Measurements from ENCODE around the gene SLC23A2.
"Not testable (repeated sequence)": the region's sequence is repeated elsewhere in the genome, so short reads cannot be mapped to it uniquely, and the experiment has no call there.

Gene SLC23A2

DNA sequence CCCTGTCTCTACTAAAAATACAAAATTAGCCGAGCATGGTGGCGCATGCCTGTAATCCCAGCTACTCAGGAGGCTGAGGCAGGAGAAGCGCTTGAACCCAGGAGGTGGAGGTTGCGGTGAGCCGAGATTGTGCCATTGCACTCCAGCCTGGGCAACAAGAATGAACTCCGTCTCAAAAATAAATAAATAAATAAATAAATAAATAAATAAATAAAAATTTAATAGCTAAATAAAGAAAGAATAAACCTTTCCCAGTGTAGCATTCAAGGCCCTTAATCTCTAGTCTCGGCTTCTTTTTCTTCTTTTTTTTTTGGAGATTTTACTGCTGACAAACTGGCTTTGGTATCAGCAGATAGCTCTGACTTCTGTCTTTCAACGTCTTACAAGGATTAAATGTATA lies 3.5 kb upstream of the SLC23A2 start:
- not testable (repeated sequence) for DNase-seq

DNA sequence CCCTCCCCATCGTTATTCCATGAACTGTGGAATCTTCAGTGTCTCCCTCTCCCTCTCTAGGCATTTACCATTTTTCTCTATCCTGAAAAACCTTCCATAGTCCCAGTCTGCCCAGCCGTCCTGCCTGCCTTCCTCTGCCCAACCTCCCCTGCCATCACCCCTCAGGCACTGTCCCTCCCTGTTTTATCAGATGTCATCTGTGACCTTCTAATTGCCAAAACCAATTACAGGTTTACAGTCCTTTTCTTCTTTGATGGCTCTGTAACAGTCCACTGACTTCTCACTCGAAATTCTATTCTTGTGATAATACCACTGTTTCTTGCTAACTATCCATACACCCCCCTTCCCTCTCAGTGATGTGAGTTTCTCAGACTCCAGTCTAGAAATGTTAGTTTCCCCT lies 2.3 kb upstream of the SLC23A2 start:
- no peak for DNase-seq

DNA sequence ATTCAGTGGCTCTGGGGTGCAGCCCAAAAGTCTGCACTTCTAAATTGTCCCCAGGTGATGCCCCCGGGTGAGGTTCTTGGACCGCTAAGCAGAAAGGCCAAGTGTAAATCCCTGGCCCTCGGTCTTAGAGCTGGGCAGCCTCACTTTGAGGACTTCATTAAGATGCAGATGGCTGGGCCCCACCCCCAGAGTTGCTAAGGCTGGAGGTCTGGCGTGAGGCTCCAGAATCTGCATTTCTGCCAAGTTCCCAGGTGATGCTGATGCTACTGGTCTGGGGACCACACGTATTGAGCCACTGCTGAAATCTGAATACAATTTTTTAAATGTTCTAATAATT lies 735 bp upstream of the SLC23A2 start:
- DNase-seq, result peak; percentile 10

DNA sequence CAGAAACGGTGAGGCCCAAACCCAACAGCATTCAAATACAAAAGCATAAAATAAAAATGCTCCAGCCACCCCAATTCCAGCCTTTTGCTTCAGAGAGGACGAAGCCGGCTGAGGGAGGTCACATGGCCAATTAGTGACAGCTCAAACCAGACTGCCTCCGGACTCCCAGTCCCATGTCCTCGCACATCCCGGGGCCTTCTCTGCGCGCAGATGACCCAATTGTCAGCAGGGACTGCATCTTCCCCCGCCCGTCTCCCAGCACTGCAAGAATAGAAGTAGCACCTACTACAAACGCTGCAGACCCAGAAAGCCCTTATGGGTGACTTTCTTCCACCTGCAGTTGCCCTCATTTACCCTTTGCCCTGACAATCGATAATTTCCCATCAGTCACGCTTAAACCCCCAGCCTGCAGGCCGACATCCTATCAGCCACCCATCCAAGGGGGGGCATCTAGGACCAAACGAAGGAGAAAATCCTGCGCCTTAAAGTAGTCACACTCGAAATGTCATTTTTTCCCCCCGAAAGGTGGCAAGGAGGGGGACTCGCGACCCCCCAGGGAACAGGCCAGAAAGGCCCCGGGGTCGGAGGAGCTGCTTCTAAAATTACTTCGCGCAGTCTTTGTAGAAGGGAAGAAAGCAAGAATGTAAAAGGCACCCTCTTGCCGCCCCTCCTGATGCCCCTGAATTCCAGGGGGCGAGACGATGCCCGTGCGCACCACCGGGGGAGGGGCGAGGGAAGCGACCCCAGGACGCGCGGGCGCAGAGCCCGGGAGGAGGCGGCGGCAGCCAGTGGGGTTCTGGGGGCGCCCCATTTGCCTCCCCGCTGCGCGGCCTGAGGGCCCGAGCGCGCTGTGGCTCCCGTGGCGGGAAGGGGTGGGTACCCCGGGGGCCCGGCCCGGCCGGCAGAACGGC lies 792 bp downstream of the SLC23A2 start:
- peak; percentile 45 for DNase-seq

DNA sequence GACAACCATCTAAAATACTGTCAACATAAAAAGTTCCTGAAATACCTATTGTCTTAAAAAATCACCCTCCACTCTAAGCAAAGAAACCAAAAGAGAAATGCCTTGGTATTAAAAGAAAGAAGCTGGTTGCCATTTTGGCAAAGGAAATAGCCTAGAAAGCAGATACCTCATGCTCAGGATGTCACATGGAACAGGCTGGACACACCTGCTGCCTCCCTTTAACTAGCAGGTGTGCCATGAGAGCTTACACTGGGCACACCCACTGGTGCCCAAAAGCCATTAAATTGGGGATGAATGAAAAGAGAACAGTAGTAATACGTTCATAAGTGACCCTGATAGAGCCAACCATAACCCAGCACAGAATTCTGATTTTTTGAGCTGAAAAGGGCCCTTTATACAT lies 1.5 kb downstream of the SLC23A2 start:
- no peak for DNase-seq

DNA sequence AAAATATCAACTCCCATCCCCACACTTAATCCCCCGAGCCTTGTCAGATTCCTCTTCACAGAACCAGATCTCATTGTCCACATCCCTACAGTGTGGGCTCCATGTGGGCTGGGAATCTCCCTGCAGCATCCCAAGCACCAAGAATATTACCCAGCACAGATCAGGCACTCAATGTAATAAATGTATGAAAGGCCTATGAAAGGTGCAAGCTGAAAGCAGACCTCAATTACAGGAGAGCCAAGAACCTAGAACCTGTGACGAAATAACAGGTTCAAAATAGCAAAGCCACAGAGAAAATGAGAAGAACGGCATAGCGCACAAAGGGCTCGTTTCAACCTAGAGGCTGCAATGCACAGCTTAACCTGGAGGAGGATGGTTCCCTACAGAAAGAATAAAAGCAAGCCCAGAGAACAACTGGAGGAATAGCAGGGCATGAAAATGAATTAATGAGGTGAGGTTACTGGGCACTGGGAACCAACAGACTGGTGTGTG lies 3.1 kb downstream of the SLC23A2 start:
- no peak for DNase-seq

DNA sequence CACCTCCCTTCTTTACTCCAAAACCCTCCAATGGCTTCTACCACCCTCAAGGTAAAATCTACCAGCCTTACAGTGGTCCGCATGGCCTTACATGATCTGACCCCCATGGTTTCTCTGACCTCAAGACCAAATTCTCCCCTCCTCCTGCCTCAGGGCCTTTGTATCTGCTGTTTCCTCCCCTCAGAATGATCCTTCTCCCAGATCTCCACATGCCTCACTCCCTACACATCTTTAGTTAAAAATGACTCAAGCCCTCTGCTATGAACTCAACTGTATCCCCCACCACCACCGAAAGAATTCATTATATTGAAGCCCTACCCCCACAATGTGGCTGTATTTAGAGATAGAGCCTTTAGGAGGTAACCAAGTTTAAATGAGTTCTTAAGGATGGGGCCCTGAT lies 4.1 kb downstream of the SLC23A2 start:
- no peak for DNase-seq

DNA sequence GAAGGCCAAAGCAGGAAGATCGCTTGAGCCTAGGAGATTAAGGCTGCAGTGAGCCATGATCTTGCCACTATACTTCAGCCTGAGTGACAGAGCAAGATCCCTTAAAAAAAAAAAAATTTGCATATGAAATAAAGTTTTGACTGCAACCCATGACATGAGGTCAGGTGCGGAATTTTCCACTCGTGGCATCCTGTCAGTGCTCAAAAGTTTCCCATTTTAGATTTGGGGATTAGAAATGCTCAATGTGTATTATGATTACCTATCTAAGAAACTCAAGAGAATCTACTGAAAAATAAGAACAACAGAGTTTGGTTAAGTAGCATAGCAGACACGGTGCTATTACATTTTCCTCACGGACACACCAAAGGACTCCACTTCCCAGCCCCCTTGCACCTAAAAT lies 11.7 kb downstream of the SLC23A2 start:
- DNase-seq, result peak; percentile 58

DNA sequence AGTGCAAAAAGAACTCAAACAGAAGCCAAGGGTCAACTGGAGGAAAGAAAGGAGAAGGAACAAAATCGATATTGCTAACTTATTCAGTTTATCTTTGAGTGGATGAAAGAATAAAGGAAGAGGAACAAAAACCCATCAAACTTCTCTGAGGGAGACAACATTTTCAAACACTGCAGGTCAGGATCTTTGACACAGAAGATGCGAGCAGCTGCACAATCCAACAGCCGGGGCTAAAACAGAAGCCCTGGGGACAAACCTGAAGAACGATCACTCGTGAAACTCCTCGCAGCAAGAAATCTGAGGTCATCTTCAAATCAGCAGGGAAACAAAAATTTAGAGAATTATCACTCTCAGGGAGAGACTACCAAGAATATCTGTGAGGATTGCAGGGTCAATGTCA lies 14.2 kb downstream of the SLC23A2 start:
- DNase-seq, result no peak

DNA sequence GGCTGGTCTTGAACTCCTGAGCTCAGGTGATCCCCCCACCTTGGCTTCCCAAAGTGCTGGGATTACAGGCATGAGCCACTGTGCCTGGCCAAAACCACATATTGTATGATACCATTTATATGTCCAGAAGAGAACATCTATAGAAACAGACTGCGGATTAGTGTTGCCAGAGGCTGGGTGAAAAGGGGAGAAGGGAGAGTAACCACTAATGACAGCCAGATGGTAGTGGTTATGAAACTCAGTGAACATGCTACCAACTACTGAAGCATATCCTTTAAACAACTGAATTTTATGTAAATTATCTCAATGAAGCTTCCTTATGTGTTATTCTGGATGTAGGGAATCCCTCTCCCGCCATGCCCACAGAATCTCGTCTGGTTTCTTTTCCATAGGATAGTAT lies 15.7 kb downstream of the SLC23A2 start:
- no peak for DNase-seq

DNA sequence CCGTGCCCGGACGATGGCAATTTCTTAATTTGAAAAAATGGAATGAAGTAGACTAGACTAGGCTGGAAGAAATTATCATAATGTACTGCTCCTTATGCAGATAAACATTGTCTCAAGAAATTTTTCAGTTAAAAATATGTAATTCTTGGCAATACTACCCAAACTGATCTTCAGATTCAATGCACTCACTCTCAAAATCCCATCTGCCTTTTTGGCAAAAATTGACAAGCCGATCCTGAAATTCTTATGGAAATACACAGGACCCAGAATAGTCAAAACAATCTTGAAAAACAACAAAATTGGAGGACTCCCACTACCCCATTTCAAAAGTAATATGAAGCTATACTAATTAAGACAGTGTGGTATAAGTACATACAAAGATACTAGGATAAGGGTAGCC lies 19.0 kb downstream of the SLC23A2 start:
- no peak for DNase-seq

DNA sequence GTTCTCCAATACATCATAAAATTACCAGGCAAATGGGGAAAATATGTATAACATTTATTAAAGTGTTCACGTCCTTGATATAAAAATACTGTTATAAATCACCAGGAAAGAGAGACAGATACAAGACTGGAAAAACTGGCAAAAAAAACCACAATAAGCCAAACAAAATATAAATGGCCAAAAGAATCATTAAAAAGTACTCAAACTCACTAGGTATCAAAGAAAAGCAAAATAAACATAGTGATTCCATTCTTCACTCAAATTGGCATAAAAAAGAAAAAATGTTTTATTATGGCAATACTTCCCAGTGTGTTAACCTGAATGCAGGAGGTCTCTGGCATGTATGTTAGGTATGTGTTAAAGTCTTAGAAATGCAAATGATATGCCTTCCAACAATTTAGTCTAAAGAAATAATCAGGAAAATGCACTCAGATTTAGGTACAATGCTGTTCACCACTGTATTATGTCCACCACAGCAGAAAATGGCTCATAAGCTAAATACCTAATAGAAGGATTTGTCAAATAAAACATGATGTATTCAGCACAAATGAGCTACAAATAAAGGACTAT lies 21.4 kb downstream of the SLC23A2 start:
- no peak for DNase-seq

DNA sequence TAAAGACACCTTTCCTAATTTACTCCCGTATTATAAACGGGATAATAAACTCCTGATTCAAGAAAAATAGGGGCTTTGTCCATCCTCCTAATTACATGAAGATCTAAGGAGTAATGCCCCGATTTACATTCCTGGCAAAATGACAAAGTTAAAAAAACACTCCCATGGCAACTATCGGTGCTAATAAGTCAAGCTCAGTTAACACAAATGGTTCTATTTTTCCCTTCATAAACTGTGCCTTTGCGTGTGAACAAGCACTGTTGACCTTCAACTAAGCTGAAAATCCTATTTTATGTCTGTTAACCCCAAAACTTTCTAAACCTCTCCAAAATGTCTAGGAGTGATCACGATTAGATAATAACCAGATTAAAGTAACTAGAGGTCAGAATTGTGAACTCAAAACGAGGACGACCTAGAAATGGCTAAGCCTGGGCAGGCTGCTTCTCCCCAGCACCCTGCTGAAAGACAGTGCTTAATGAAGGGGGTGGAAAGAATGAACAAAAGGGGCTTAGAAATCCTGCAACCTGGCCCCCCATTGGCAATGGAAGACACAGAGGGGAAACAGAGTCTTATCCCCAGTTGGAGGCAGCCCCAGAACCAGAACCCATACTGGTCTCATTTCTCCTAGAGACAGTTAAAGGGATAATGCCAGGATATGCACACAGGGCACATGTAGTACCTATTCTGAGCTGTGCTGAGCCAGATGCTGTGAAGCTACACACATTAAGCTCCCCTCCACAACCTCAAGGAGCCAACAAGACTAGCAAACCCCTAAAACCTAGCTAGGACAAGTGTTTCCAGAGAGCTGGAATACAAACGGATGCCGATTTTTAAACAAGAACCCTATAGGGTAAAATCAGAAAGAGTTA lies 23.0 kb downstream of the SLC23A2 start:
- no peak for DNase-seq

DNA sequence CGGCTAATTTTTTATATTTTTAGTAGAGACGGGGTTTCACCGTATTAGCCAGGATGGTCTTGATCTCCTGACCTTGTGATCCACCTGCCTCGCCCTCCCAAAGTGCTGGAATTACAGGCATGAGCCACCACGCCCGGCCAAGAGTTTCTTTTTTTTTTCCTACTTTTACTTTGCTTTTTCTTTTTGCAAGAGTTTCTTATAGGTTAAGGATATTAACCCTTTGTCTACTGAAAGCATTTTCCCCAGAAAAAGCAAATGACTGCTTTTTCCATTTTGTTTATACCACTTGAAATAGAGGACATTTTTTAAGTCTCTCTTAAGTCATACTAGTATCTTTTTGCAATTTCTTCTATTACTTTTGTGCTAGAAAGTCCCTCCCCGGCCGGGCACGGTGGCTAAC lies 25.3 kb downstream of the SLC23A2 start:
- not testable (repeated sequence) for DNase-seq

DNA sequence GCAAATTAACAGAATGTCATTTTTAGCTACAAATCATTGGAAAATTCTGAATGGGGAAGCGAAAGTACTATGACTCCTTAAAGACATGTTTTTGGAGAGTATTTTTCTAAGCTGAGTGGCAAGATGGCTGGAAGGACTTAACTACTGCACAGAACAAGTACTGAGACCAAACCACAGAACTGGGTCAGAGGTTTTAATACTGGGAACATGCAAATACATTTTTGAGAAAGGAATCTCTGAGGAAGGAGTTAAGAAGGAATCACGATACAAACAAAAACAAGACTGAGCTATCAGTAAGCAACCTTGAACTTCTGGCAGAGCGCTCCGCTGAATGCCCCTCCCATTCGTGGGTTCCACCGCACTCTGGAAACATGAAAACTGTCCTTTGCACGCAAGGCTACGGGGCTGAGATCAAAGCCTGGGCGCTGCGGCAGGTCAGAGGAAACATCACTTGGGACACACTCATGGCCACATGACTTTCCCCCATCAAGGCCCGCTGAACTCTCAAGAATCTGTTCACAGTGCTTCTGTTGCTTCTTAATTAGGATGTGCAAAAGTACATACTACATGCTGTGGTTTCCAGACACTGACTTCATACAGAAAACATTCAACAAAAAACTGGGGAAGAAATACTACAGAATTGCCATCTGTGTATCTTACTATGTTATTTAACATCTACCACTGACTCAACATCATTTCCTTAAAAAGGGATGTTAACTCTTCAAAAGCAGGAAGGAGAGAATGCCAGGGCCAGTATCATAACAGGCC lies 27.8 kb downstream of the SLC23A2 start:
- DNase-seq, result peak; percentile 64

DNA sequence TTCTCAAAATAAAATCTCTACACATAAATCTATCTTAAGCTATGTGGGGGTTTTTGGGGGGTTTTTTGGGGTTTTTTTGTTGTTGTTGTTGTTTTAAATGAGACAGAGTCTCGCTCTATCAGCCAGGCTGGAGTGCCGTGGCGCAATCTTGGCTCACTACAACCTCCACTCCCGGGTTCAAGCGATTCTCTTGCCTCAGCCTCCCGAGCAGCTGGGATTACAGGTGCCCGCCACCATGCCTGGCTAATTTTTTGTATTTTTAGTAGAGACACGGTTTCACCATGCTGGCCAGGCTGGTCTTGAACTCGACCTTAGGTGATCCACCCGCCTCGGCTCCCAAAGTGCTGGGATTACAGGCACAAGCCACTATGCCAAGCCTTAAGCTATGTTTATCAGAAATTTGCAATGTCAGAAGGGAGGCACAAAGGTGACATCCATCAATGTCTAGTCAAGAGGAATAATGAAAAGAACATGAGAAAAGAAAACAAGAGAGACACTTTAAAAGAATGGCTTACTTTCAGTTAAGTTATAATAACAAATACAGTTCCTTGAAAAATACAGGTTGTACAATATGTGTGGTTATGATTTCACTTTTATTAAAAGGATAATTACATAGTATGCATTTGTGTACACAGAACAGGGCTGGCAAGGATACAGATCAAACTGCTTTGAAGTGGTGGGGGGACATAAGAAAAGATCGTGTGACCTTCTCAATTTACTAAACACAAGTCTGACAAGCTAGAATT lies 28.6 kb downstream of the SLC23A2 start:
- no peak for DNase-seq

DNA sequence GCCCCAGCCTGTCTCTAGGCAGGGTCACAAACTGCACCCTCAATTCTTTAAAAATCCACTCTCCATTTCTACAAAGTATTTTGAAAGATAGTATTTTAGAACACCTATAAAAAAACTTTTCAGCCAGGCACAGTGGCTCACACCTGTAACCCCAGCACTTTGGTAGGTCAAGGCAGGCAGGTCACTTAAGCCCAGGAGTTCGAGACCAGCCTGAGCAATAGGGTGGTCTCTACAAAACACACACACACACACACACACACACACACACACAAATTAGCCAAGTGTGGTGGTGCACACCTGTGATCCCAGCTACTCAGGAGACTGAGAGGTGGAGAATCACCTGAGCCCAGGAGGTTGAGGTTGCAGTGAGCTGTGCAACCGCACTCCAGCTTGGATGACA lies 30.2 kb downstream of the SLC23A2 start:
- no peak for DNase-seq

DNA sequence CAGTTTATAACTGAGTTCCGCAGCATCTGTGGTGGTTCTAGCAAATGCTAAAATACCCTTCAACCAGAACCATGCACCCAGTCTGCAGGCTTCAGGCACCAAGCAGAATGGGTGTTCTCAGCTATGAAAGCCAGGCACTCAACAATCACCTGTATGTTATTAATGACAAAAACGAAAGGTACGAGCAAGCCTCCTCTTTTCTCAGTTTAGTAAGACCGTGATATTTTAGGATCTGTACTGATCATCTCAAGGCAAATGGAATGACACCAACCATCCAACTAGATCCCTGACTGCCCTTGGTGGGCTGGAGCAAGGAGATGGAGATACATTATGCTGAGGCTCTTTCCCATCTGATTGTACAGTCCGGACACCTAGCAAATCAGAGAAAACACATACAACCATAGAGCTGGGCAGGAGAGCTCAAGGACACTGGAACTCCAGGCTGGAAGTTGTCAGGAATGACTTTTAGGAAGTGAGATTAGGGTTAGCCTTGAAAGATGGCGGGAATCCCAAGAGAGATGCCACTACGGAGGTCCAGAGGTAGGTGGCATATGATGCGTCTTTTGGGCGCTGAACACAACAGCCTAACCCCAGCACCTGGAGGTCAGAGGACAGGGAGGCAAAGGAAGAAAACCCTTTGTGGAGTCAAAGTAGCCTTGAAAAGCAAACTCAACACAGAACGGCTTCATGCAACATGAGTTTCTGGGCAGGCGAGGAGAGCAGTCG lies 33.4 kb downstream of the SLC23A2 start:
- no peak for DNase-seq

DNA sequence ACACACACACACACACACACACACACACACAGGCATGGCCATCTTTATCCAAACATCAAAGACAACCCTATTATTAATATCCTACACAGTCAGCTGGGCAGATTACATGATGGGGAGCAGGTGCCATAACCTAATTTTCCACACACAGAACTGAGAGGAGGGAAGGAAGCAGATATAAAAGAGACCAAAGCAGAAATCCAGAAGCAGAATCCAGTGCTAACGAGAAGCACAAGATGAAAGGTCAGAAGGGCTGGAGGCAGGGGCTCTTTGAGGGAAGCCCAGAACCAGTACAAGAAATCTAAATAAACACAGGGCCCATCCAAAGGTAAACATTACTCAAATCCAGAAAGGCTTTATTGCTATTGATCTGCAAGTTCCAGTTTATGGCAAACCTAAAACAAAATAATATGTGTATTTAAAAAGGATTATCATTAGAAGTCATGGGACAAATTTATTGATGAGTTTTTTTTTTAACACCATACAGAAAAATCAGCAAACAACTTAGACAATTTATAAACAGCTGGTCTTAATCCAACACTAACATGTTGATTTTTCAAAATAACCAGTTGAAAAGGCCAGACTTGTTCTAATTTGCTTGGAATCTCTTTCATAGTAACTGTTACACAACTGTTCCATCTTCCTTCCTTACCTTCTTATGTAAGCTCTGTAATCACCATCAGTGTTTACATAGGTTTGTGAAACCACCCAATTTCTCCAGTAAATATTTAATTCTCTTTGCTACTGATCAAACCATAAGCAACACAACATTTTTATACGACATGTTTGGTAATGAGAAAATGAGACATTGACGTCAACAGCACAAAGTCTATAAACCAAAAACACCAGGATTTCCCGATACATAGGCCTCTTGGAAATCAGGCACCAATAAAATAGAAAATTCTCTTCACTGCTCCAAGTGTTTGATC lies 34.2 kb downstream of the SLC23A2 start:
- no peak for DNase-seq

DNA sequence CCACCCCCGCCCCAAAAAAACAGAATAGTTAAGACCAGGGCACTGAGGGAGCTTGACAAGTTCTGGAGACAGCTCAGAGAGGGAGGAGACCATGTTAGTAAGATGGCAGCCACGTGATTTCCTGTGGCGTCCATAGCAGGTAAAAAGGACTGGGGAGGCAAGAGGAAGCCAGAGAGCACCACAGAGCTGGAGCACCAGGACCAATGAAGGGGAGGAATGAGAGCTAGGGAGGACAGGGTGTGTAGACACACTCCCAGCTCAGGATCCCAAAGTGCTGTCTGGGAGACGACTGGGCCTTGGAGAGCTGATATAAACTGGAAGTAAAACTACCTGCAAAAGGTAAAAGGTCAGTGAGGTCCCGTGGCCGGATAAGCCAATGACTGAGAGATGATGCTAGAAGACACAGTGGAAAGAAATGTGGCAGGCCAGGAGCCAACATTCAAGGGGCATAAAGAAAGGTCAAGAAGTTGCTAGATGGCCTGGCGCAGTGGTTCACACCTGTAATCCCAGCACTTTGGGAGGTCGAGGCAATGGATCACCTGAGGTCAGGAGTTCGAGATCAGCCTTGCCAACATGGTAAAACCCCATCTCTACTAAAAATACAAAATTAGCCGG lies 39.0 kb downstream of the SLC23A2 start:
- DNase-seq, result peak; percentile 35
